A204.1 (cell line): ENCODE results near the gene PEX11B.

Source experiments
- FAIRE-seq: peaks from 2 replicates; lab custom pipeline; 2012; peaks lifted over from hg19 to GRCh38; lab: Jason Lieb, UNC

PEX11B gene

GRCh38 chr1:145906954-145907753 lies 11.4 kb downstream of the PEX11B start:
- no peak for FAIRE-seq

- FAIRE-seq = no peak
These were observed 17.1 kb downstream of the PEX11B start for GRCh38 chr1:145901312-145902021.

- FAIRE-seq = no peak
These were observed 19.8 kb downstream of the PEX11B start for GRCh38 chr1:145898756-145899155.

- FAIRE-seq = no peak
These were observed 20.5 kb downstream of the PEX11B start for GRCh38 chr1:145897969-145898368.

- no peak for FAIRE-seq
These were observed 23.0 kb downstream of the PEX11B start for GRCh38 chr1:145895471-145895870.

GRCh38 chr1:145893306-145894055 lies 25.0 kb downstream of the PEX11B start:
- no peak for FAIRE-seq

GRCh38 chr1:145892486-145893087 lies 25.9 kb downstream of the PEX11B start:
- peak; percentile 14 for FAIRE-seq

- peak; percentile 99 for FAIRE-seq
These were observed 26.7 kb downstream of the PEX11B start for GRCh38 chr1:145891587-145892485.

- no peak for FAIRE-seq
These were observed 27.4 kb downstream of the PEX11B start for GRCh38 chr1:145891143-145891542.

- no peak for FAIRE-seq
These were observed 28.8 kb downstream of the PEX11B start for GRCh38 chr1:145889722-145890121.

- no peak for FAIRE-seq
These were observed 30.9 kb downstream of the PEX11B start for GRCh38 chr1:145887631-145888030.

- FAIRE-seq = no peak
These were observed 31.7 kb downstream of the PEX11B start for GRCh38 chr1:145886816-145887215.

GRCh38 chr1:145886390-145886789 lies 32.1 kb downstream of the PEX11B start:
- no peak for FAIRE-seq

GRCh38 chr1:145885738-145886287 lies 32.7 kb downstream of the PEX11B start, which contains the start of gene ANKRD35:
Gene ANKRD35 (minus strand): TSS chr1:145885866. CDS start chr1:145885758, 108 bp downstream.
- no peak for FAIRE-seq

- no peak for FAIRE-seq
These were observed 33.8 kb downstream of the PEX11B start for GRCh38 chr1:145884675-145885074.

- FAIRE-seq = no peak
These were observed 38.7 kb downstream of the PEX11B start for GRCh38 chr1:145879775-145880174.

- FAIRE-seq = no peak
These were observed 39.8 kb downstream of the PEX11B start for GRCh38 chr1:145878724-145879123.

- FAIRE-seq = no peak
These were observed 40.5 kb downstream of the PEX11B start for GRCh38 chr1:145877923-145878486.

GRCh38 chr1:145874646-145875045 lies 43.9 kb downstream of the PEX11B start:
- no peak for FAIRE-seq
